Tibial nerve (tissue), 4 donors: ENCODE data around the gene TLR5. TPM values are rescaled to one million over a fixed set of nuclear protein-coding genes. Genes with fewer than 3 reads are reported as not detected.

Experiments
- DNase-seq, 2 donors: peaks; one replicate each; pipeline ENCODE4 v3.0.0-alpha.2; 2019; ENCODE audit warnings: low spot score in 2 of 2
- H3K27ac ChIP-seq, 4 donors: fragments of 200-600 bp; sonication (generic) in 3 of 4; one replicate each; pipeline ENCODE4 v1.5.1; 2017 to 2019; ENCODE audit warnings: mild to moderate bottlenecking in 1 of 4
- H3K27me3 ChIP-seq, 2 donors: fragments of 200-600 bp; sonication (generic) in 1 of 2; one replicate each; pipeline versions ENCODE4 v1.5.1 to v1.6.0; 2017 to 2019
- H3K36me3 ChIP-seq, 3 donors: fragments of 200-600 bp; sonication (generic); one replicate each; pipeline ENCODE4 v1.5.1; 2018 to 2019
- H3K4me1 ChIP-seq, 4 donors: fragments of 200-600 bp; sonication (generic) in 3 of 4; one replicate each; pipeline ENCODE4 v1.5.1; 2017 to 2019
- H3K4me3 ChIP-seq, 4 donors: fragments of 200-600 bp; sonication (generic) in 3 of 4; one replicate each; pipeline ENCODE4 v1.5.1; 2017 to 2019; ENCODE audit warnings: mild to moderate bottlenecking in 1 of 4, moderate library complexity in 1 of 4
- H3K9me3 ChIP-seq, 4 donors: fragments of 200-600 bp; sonication (generic) in 3 of 4; one replicate each; pipeline ENCODE4 v1.5.1; 2017 to 2019
- CTCF ChIP-seq, 5 experiments: fragments of 200-600 bp in 3 of 5; fragments of 450-650 bp in 2 of 5; sonication (generic) in 3 of 5; IDR thresholded peaks; one replicate each; pipeline ENCODE4 v1.5.1; 2016 to 2019; ENCODE audit warnings: antibody characterized with exemption in 5 of 5, mild to moderate bottlenecking in 3 of 5, moderate library complexity in 2 of 5
- EP300 ChIP-seq, 2 donors: sonication (generic); formaldehyde crosslinking; IDR thresholded peaks; one replicate each; pipeline ENCODE4 v1.6.1; 2017; ENCODE audit warnings: antibody characterized with exemption in 2 of 2, mild to moderate bottlenecking in 1 of 2
- POLR2A ChIP-seq, 2 donors: fragments of 450-650 bp; IDR thresholded peaks; one replicate each; pipeline ENCODE4 v1.6.1; 2017; ENCODE audit warnings: antibody characterized with exemption in 2 of 2, mild to moderate bottlenecking in 2 of 2, moderate library complexity in 2 of 2
- whole genome bisulfite sequencing, 2 donors: methylation state at CpG; one replicate each; pipeline ENCODE4 v1.1.5; 2018; 5-methylcytosine and 5-hydroxymethylcytosine counted together
- total RNA-seq, 4 donors: library from RNA; depleted of rRNA; stranded (reverse); fragments of >200 nt; gene quantifications; one replicate each; pipeline ENCODE4 v1.1.0, GENCODE V29; 2016

TLR5 gene
- total RNA-seq, 4 donors from 2014 or later = 3.7 to 19.2 (median 12.4) TPM

- H3K36me3 ChIP-seq = no peaks in the 10 kb centered on the region
- TF ChIP-seq EP300 (IDR thresholded peaks at IDR 0.05) (no peak), POLR2A (IDR thresholded peaks at IDR 0.05) (no peak), CTCF (IDR thresholded peaks at IDR 0.05) (no peak)
- H3K9me3 ChIP-seq = no peaks in the 10 kb centered on the region
- H3K4me1 ChIP-seq = peaks cover 0 to 4% (median 0%) of the 10 kb centered on the region in 4 donors
- no peak overlapping the region for H3K27ac ChIP-seq
- H3K4me3 ChIP-seq = no peak overlapping the region
- 57 to 65% methylated on average over 3 of the region's 3 CpGs for WGBS, 2 donors
- no peaks in the 10 kb centered on the region for H3K27me3 ChIP-seq
- no peak for DNase-seq
Observed at GRCh38 chr1:223153177-223154119, 10.4 kb upstream of the TLR5 start.

- DNase-seq = no peak
- H3K27ac ChIP-seq = no peak overlapping the region
- peaks cover 0 to 2% (median 0%) of the 10 kb centered on the region in 4 donors for H3K9me3 ChIP-seq
- H3K27me3 ChIP-seq = no peaks in the 10 kb centered on the region
- WGBS, 2 donors = 85 to 90% methylated on average over 4 of the region's 4 CpGs
- peaks cover 0 to 4% (median 0%) of the 10 kb centered on the region in 4 donors for H3K4me1 ChIP-seq
- no peak overlapping the region for H3K4me3 ChIP-seq
- no peak for TF ChIP-seq EP300 (IDR thresholded peaks at IDR 0.05)
- TF ChIP-seq CTCF (IDR thresholded peaks at IDR 0.05) = no peak
- TF ChIP-seq POLR2A (IDR thresholded peaks at IDR 0.05) = no peak
- H3K36me3 ChIP-seq = no peaks in the 10 kb centered on the region
Observed at GRCh38 chr1:223152399-223152798, 9.4 kb upstream of the TLR5 start.

- H3K27ac ChIP-seq = no peak overlapping the region
- H3K4me1 ChIP-seq = peaks cover 0 to 4% (median 0%) of the 10 kb centered on the region in 4 donors
- peaks cover 0 to 5% (median 0%) of the 10 kb centered on the region in 4 donors for H3K9me3 ChIP-seq
- no peaks in the 10 kb centered on the region for H3K36me3 ChIP-seq
- 83 to 92% methylated on average over 5 of the region's 5 CpGs for WGBS, 2 donors
- H3K4me3 ChIP-seq = no peak overlapping the region
- no peak for TF ChIP-seq POLR2A (IDR thresholded peaks at IDR 0.05)
- no peak for TF ChIP-seq EP300 (IDR thresholded peaks at IDR 0.05)
- no peak for TF ChIP-seq CTCF (IDR thresholded peaks at IDR 0.05)
- H3K27me3 ChIP-seq = no peaks in the 10 kb centered on the region
- no peak for DNase-seq
Observed at GRCh38 chr1:223150443-223150842, 7.4 kb upstream of the TLR5 start.

GRCh38 chr1:223147873-223148272 is 4.8 kb upstream of the TLR5 start:
- no peaks in the 10 kb centered on the region for H3K36me3 ChIP-seq
- H3K27me3 ChIP-seq = no peaks in the 10 kb centered on the region
- 89 to 93% methylated on average over 3 of the region's 3 CpGs for WGBS, 2 donors
- no peak overlapping the region for H3K4me3 ChIP-seq
- H3K4me1 ChIP-seq = peaks cover 0 to 14% (median 10%) of the 10 kb centered on the region in 4 donors
- TF ChIP-seq CTCF (IDR thresholded peaks at IDR 0.05) (no peak), POLR2A (IDR thresholded peaks at IDR 0.05) (no peak), EP300 (IDR thresholded peaks at IDR 0.05) (no peak)
- DNase-seq = no peak
- H3K27ac ChIP-seq = no peak overlapping the region
- H3K9me3 ChIP-seq = peaks cover 0 to 5% (median 0%) of the 10 kb centered on the region in 4 donors

- Histone ChIP-seq H3K36me3 (no peaks in the 10 kb centered on the region), H3K9me3 (peaks cover 0 to 5% (median 0%) of the 10 kb centered on the region in 4 donors), H3K27ac (no peak overlapping the region), H3K4me1 (peaks cover 0 to 18% (median 10%) of the 10 kb centered on the region in 4 donors), H3K4me3 (no peak overlapping the region), H3K27me3 (no peaks in the 10 kb centered on the region)
- 92 to 98% methylated on average over 2 of the region's 2 CpGs for WGBS, 2 donors
- no peak for TF ChIP-seq POLR2A (IDR thresholded peaks at IDR 0.05)
- no peak for TF ChIP-seq CTCF (IDR thresholded peaks at IDR 0.05)
- DNase-seq = no peak
Observed at GRCh38 chr1:223147409-223147808, 4.4 kb upstream of the TLR5 start.
